K562 (cell line): ENCODE data around the gene PPP1R13L. TPM values are rescaled to one million over a fixed set of nuclear protein-coding genes. Genes with fewer than 3 reads are reported as not detected.

Experiments used
- ARHGAP35 ChIP-seq: fragments of 450-650 bp; IDR thresholded peaks from 2 replicates; pipeline ENCODE4 v1.6.1; 2018; ENCODE audit not compliant: partially characterized antibody
- BACH1 ChIP-seq: fragments of 200-800 bp; sonication (Bioruptor generic); IDR thresholded peaks from 2 replicates; pipeline ENCODE4 v1.6.1; 2016; ENCODE audit warnings: missing genetic modification characterization, missing compliant biosample characterization
- CBFA2T2 ChIP-seq: fragments of 450-650 bp; conservative IDR thresholded peaks from 2 replicates; pipeline ENCODE4 v1.6.1; 2017; ENCODE audit warnings: mild to moderate bottlenecking
- CCAR2 ChIP-seq: fragments of 200-400 bp; formaldehyde crosslinking; IDR thresholded peaks from 2 replicates; pipeline ENCODE4 v1.6.1; 2017; ENCODE audit warnings: mild to moderate bottlenecking, low read depth, low read length
- CGGBP1 ChIP-seq: fragments of 250-450 bp; sonication (Bioruptor Pico); IDR thresholded peaks from 2 replicates; pipeline ENCODE4 v1.9.0; 2021; ENCODE audit warnings: mild to moderate bottlenecking
- CREB3 ChIP-seq: fragments of 450-650 bp; conservative IDR thresholded peaks from 2 replicates; pipeline ENCODE4 v1.6.1; 2016; ENCODE audit warnings: missing genetic modification characterization, low read depth, mild to moderate bottlenecking, missing compliant biosample characterization, moderate library complexity
- FOXP1 ChIP-seq: sonication (generic); formaldehyde crosslinking; IDR thresholded peaks from 2 replicates; pipeline ENCODE4 v1.8.0; 2022; ENCODE audit warnings: mild to moderate bottlenecking, missing genetic modification reagents
- MYBL2 ChIP-seq, 2 experiments: fragments of 450-650 bp in 1 of 2; sonication (generic) in 1 of 2; formaldehyde crosslinking in 1 of 2; IDR thresholded peaks; 2 replicates each; pipeline versions ENCODE4 v1.6.1 to v1.8.1; 2017 to 2022; ENCODE audit warnings: borderline replicate concordance in 1 of 2, inconsistent platforms in 1 of 2, low read depth in 1 of 2, mild to moderate bottlenecking in 1 of 2, missing genetic modification reagents in 1 of 2, moderate library complexity in 1 of 2
- NEUROD1 ChIP-seq: fragments of 150-350 bp; IDR thresholded peaks from 2 replicates; pipeline ENCODE4 v1.6.1; 2014; ENCODE audit warnings: borderline replicate concordance, low read length, low read depth; ENCODE audit not compliant: partially characterized antibody
- REST ChIP-seq, 2 experiments: fragments of 450-650 bp; formaldehyde crosslinking in 1 of 2; IDR thresholded peaks; 2 replicates each; pipeline versions ENCODE4 v1.4.0 to v1.6.1; 2014 to 2020; ENCODE audit warnings: mild to moderate bottlenecking in 2 of 2, borderline replicate concordance in 1 of 2, low read depth in 1 of 2
- TRIM24 ChIP-seq, 2 experiments: fragments of 450-650 bp; IDR thresholded peaks; 2 replicates each; pipeline ENCODE4 v1.6.1; 2016
- ZNF212 ChIP-seq: fragments of 450-650 bp; formaldehyde crosslinking; IDR thresholded peaks from 2 replicates; pipeline ENCODE4 v1.4.0; 2020; ENCODE audit warnings: mild to moderate bottlenecking
- ZNF583 ChIP-seq: fragments of 250-450 bp; sonication (Bioruptor Pico); IDR thresholded peaks from 2 replicates; pipeline ENCODE4 v1.4.0; 2020
- ZNF609 ChIP-seq: sonication (generic); formaldehyde crosslinking; IDR thresholded peaks from 2 replicates; pipeline ENCODE4 v1.8.1; 2023; ENCODE audit warnings: missing genetic modification reagents, mild to moderate bottlenecking, borderline replicate concordance
- polyA plus RNA-seq, 8 experiments: library from polyadenylated mRNA; depleted of rRNA in 4 of 8; stranded (reverse) in 5 of 8; unstranded in 3 of 8; fragments of >200 nt; fragmentation: Nextera tagmentation in 2 of 8; fragmentation: Illumina TruSeq in 1 of 8; extraction: Ambion mirVana in 2 of 8; extraction: Trizol in 1 of 8; gene quantifications; 2 replicates each; pipeline versions ENCODE4 v1.2.1 to v1.2.3, GENCODE V29; 2011 to 2014; ENCODE audit warnings: inconsistent platforms in 1 of 8, missing spikeins in 1 of 8
- total RNA-seq, 7 experiments: library from RNA; depleted of rRNA in 6 of 7; stranded (reverse); fragments of >200 nt in 6 of 7; fragmentation: Illumina TruSeq in 2 of 7; extraction: Trizol in 2 of 7; gene quantifications; 2 replicates each; pipeline versions ENCODE4 v1.2.1 to v1.2.3, GENCODE V29; 2011 to 2021; ENCODE audit warnings: low replicate concordance in 1 of 7

Gene PPP1R13L
- total and polyA plus RNA-seq, 9 of the 15 experiments (the other 6 are each of a cell fraction or from before 2014, with no cell fraction given), result 0.32 to 6.7 (median 2.0) TPM

GRCh38 chr19:45346449-45346848 lies 58.4 kb downstream of the PPP1R13L start (continued):
- no peak for TF ChIP-seq CGGBP1 (CRISPR knock-in tag)
- TF ChIP-seq ARHGAP35, result no peak
- no peak for TF ChIP-seq FOXP1
- TF ChIP-seq TRIM24 (IDR thresholded peaks at IDR 0.05), result no peak
- no peak for TF ChIP-seq CCAR2
- no peak for TF ChIP-seq CBFA2T2
- TF ChIP-seq NEUROD1, result no peak
- no peak for TF ChIP-seq ZNF609 (CRISPR knock-in tag)
- no peak for TF ChIP-seq ZNF212 (CRISPR knock-in tag)
- TF ChIP-seq MYBL2 (IDR thresholded peaks at IDR 0.05; ENCODE audit: low read depth), result no peak
- no peak for TF ChIP-seq MYBL2 (CRISPR knock-in tag; IDR thresholded peaks at IDR 0.05; ENCODE audit: borderline replicate concordance)
- TF ChIP-seq CREB3 (tag), result no peak
- TF ChIP-seq ZNF583 (CRISPR knock-in tag), result no peak
- TF ChIP-seq BACH1 (tag), result no peak
- peak; percentile 10; the same call in 1 of the 2 replicates for TF ChIP-seq REST (IDR thresholded peaks at IDR 0.05; ENCODE audit: borderline replicate concordance)
- TF ChIP-seq REST (CRISPR knock-in tag; IDR thresholded peaks at IDR 0.05; ENCODE audit: low read depth), result no peak
